ENCODE data around the gene MT1G.

The MT1G gene

GRCh38 chr16:56649820-56650219 lies 18.0 kb downstream of the MT1G start:
- H3K9me2 ChIP-seq (replicated peaks; ENCODE audit: low read depth, low read length) = no peaks in the 10 kb centered on the region
- no peaks in the 10 kb centered on the region for H3K79me2 ChIP-seq (ENCODE audit: insufficient read depth, low read length)
- H4K20me1 ChIP-seq (ENCODE audit: insufficient read depth, low read length, poor library complexity, severe bottlenecking) = no peaks in the 10 kb centered on the region
- H3K27me3 ChIP-seq (ENCODE audit: insufficient read depth, low read length, poor library complexity, severe bottlenecking) = no peaks in the 10 kb centered on the region
- H3K4me3 ChIP-seq (ENCODE audit: low read length, poor library complexity, severe bottlenecking) = no peak overlapping the region
- H3F3A ChIP-seq (ENCODE audit: low read depth) = no peaks in the 10 kb centered on the region
- no peak overlapping the region for H2AFZ ChIP-seq (ENCODE audit: low read length)
- H3K36me3 ChIP-seq (ENCODE audit: insufficient read depth, low read length) = no peaks in the 10 kb centered on the region
- no peak overlapping the region for H3K4me2 ChIP-seq (ENCODE audit: low read depth, low read length, poor library complexity, severe bottlenecking)
- no peaks in the 10 kb centered on the region for H3K9me3 ChIP-seq (ENCODE audit: insufficient read depth, low read depth, low read length)
- TF ChIP-seq CTCF (conservative IDR thresholded peaks at IDR 0.05; ENCODE audit: low read length) = no peak
- TF ChIP-seq EZH2phosphoT487 (IDR thresholded peaks at IDR 0.05; ENCODE audit: borderline replicate concordance) = no peak
- no peaks in the 10 kb centered on the region for H3K4me1 ChIP-seq (ENCODE audit: insufficient read depth, low read length, poor library complexity, severe bottlenecking)
- H3K9ac ChIP-seq (ENCODE audit: low read depth, low read length, poor library complexity, severe bottlenecking) = no peak overlapping the region

- Histone ChIP-seq H3K36me3 (ENCODE audit: insufficient read depth, low read length) (no peaks in the 10 kb centered on the region), H3K4me3 (ENCODE audit: low read length, poor library complexity, severe bottlenecking) (no peak overlapping the region), H3F3A (ENCODE audit: low read depth) (no peaks in the 10 kb centered on the region), H3K27me3 (ENCODE audit: insufficient read depth, low read length, poor library complexity, severe bottlenecking) (no peaks in the 10 kb centered on the region), H3K9me3 (ENCODE audit: insufficient read depth, low read depth, low read length) (no peaks in the 10 kb centered on the region), H3K4me1 (ENCODE audit: insufficient read depth, low read length, poor library complexity, severe bottlenecking) (no peaks in the 10 kb centered on the region), H3K9ac (ENCODE audit: low read depth, low read length, poor library complexity, severe bottlenecking) (no peak overlapping the region), H2AFZ (ENCODE audit: low read length) (no peak overlapping the region), H4K20me1 (ENCODE audit: insufficient read depth, low read length, poor library complexity, severe bottlenecking) (no peaks in the 10 kb centered on the region), H3K4me2 (ENCODE audit: low read depth, low read length, poor library complexity, severe bottlenecking) (no peak overlapping the region), H3K9me2 (replicated peaks; ENCODE audit: low read depth, low read length) (no peaks in the 10 kb centered on the region), H3K79me2 (ENCODE audit: insufficient read depth, low read length) (no peaks in the 10 kb centered on the region)
- TF ChIP-seq EZH2phosphoT487 (IDR thresholded peaks at IDR 0.05; ENCODE audit: borderline replicate concordance) = no peak
- TF ChIP-seq CTCF (conservative IDR thresholded peaks at IDR 0.05; ENCODE audit: low read length) = no peak
Observed at GRCh38 chr16:56649271-56649670, 18.6 kb downstream of the MT1G start.

GRCh38 chr16:56647641-56648431 lies 20.0 kb downstream of the MT1G start:
- Histone ChIP-seq H3K4me3 (ENCODE audit: low read length, poor library complexity, severe bottlenecking) (no peak overlapping the region), H2AFZ (ENCODE audit: low read length) (no peak overlapping the region), H3K9me2 (replicated peaks; ENCODE audit: low read depth, low read length) (no peaks in the 10 kb centered on the region), H4K20me1 (ENCODE audit: insufficient read depth, low read length, poor library complexity, severe bottlenecking) (no peaks in the 10 kb centered on the region), H3K36me3 (ENCODE audit: insufficient read depth, low read length) (no peaks in the 10 kb centered on the region), H3K4me2 (ENCODE audit: low read depth, low read length, poor library complexity, severe bottlenecking) (no peak overlapping the region), H3K9ac (ENCODE audit: low read depth, low read length, poor library complexity, severe bottlenecking) (no peak overlapping the region), H3F3A (ENCODE audit: low read depth) (no peaks in the 10 kb centered on the region), H3K9me3 (ENCODE audit: insufficient read depth, low read depth, low read length) (no peaks in the 10 kb centered on the region), H3K27me3 (ENCODE audit: insufficient read depth, low read length, poor library complexity, severe bottlenecking) (no peaks in the 10 kb centered on the region), H3K79me2 (ENCODE audit: insufficient read depth, low read length) (no peaks in the 10 kb centered on the region), H3K4me1 (ENCODE audit: insufficient read depth, low read length, poor library complexity, severe bottlenecking) (no peaks in the 10 kb centered on the region)
- TF ChIP-seq CTCF (conservative IDR thresholded peaks at IDR 0.05; ENCODE audit: low read length) = no peak
- TF ChIP-seq EZH2phosphoT487 (IDR thresholded peaks at IDR 0.05; ENCODE audit: borderline replicate concordance) = no peak

Data from Loucy (cell line).